Amniotic epithelial cell (primary cell): ENCODE measurements around the gene NUF2.
"Not testable (repeated sequence)": the region's sequence is repeated elsewhere in the genome, so short reads cannot be mapped to it uniquely, and the experiment has no call there.

Experiments
- DNase-seq: peaks from one replicate; pipeline ENCODE4 v3.0.0-alpha.2; 2010; ENCODE audit warnings: low read depth

The NUF2 gene

GRCh38 chr1:163335216-163335615 lies 13.5 kb downstream of the NUF2 start:
- DNase-seq, result no peak

- DNase-seq, result peak; percentile 74
Measured at GRCh38 chr1:163337631-163338030, 15.9 kb downstream of the NUF2 start.

GRCh38 chr1:163346326-163346870 lies 24.6 kb downstream of the NUF2 start:
- DNase-seq, result peak; percentile 69

- DNase-seq, result no peak
Measured at GRCh38 chr1:163347106-163347505, 25.4 kb downstream of the NUF2 start.

- DNase-seq, result no peak
Measured at GRCh38 chr1:163351912-163352311, 30.2 kb downstream of the NUF2 start.

GRCh38 chr1:163357378-163357777 lies 35.6 kb downstream of the NUF2 start:
- DNase-seq, result peak; percentile 62

GRCh38 chr1:163358172-163358571 lies 36.4 kb downstream of the NUF2 start:
- DNase-seq, result not testable (repeated sequence)

- DNase-seq, result peak; percentile 6
Measured at GRCh38 chr1:163361123-163361934, 39.6 kb downstream of the NUF2 start.

- DNase-seq, result no peak
Measured at GRCh38 chr1:163365186-163365585, 43.4 kb downstream of the NUF2 start.

- no peak for DNase-seq
Measured at GRCh38 chr1:163366555-163366954, 44.8 kb downstream of the NUF2 start.

- no peak for DNase-seq
Measured at GRCh38 chr1:163367721-163368120, 46.0 kb downstream of the NUF2 start.

GRCh38 chr1:163372576-163372975 lies 50.8 kb downstream of the NUF2 start:
- DNase-seq, result no peak

GRCh38 chr1:163378554-163378953 lies 56.8 kb downstream of the NUF2 start:
- DNase-seq, result no peak

GRCh38 chr1:163379801-163380200 lies 58.0 kb downstream of the NUF2 start:
- no peak for DNase-seq

- no peak for DNase-seq
Measured at GRCh38 chr1:163381487-163382184, 59.9 kb downstream of the NUF2 start.

GRCh38 chr1:163382395-163382794 lies 60.6 kb downstream of the NUF2 start:
- DNase-seq, result no peak

- no peak for DNase-seq
Measured at GRCh38 chr1:163387146-163387545, 65.4 kb downstream of the NUF2 start.

GRCh38 chr1:163388970-163389369 lies 67.2 kb downstream of the NUF2 start:
- no peak for DNase-seq

GRCh38 chr1:163395790-163396189 lies 74.0 kb downstream of the NUF2 start:
- peak; percentile 7 for DNase-seq

- DNase-seq, result no peak
Measured at GRCh38 chr1:163397451-163398200, 75.9 kb downstream of the NUF2 start.

- DNase-seq, result no peak
Measured at GRCh38 chr1:163399001-163399400, 77.2 kb downstream of the NUF2 start.

- DNase-seq, result no peak
Measured at GRCh38 chr1:163399976-163400601, 78.3 kb downstream of the NUF2 start.
